Measurements from ENCODE around the gene EPRS1. TPM values are rescaled to one million over a fixed set of nuclear protein-coding genes. Genes with fewer than 3 reads are reported as not detected.

The EPRS1 gene
- total RNA-seq, result 184 and 196 TPM in 2 replicates

DNA sequence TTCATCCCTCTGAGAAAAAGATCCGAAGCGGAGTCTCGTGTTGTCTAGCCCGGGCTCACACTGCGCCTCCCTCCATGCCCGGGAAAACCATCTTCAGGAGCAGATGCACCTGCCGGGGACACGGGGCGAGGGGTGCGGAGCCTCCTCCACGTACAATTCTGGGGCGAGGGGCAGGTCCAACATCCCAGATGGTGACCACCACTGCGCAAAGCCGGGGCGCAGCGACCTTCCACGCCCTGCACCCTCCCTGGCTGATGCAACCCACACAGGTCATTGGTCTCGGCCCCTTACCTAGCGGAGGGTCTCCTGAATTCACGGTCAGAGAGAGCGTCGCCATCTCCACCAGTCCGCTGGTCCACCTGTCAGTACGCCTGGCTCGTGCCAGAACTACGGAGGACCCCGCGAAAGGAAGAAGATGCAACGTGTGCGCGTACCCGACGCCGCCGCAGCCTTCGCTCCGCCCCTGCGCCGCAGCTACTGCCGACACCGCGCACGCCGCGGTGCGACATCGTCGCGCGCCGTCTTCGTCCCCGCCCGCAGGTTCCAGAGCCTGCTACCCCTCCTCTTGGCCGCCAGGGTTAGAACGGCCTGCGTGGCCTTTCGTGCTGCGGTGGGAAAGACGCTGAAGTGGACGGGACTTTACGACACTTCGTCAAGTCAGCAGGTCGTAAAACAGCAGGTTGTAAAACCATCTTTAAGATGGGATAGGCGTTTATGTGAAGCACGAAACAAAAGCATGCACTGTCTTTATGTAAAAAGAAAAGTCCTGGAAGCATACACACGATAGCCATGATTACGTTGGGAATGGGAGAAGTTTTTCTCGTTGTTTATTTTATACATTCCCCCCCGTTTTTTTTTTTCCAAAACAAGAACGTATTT is at the start of gene EPRS1:
TSS of gene EPRS1 (minus strand) at position 454 of the 879 bp plus-strand sequence. CDS start at position 337, 117 bp downstream.

DNA sequence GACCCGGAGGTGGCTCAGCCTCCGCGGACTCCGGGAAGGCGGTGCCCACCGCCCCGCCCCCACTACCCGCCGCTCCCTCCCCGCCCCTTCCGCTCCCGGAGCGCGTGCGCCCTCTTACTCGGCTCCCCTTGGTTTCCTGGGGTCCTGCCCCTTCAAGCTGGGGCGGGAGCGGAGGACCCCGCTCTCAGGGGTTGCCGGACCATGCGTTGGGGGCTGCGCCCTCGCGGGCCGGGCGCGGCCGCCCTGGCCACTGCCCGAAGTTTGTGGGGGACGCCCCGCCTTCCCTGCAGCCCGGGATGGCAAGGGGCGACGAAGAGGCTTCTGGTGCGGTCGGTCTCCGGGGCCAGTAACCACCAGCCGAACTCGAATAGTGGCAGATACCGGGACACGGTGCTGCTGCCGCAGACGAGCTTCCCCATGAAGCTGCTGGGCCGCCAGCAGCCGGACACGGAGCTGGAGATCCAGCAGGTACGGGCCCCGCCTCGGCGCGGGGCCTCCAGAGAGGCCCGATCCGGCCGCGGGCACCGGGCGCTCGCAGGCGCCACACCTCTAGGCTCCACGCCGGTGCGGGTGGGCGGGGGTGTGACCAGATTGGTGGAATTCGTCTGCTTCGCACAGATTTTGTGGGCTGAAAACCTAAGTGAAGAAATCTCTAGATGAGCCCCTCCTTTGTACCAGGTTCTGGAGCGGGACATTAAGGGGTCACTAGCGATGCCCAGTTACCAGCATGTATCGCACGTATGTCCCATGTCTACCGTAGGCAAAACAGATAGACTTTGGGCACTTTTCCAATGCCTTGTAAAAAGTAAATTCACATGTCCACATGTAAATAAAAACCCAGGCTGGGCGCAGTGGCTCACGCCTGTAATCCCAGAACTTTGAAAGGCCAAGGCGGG is 48.0 kb upstream of the EPRS1 start, which contains the start of gene IARS2:
TSS of gene IARS2 (plus strand) at position 117 of the 896 bp plus-strand sequence. CDS start at position 202, 85 bp downstream.

DNA sequence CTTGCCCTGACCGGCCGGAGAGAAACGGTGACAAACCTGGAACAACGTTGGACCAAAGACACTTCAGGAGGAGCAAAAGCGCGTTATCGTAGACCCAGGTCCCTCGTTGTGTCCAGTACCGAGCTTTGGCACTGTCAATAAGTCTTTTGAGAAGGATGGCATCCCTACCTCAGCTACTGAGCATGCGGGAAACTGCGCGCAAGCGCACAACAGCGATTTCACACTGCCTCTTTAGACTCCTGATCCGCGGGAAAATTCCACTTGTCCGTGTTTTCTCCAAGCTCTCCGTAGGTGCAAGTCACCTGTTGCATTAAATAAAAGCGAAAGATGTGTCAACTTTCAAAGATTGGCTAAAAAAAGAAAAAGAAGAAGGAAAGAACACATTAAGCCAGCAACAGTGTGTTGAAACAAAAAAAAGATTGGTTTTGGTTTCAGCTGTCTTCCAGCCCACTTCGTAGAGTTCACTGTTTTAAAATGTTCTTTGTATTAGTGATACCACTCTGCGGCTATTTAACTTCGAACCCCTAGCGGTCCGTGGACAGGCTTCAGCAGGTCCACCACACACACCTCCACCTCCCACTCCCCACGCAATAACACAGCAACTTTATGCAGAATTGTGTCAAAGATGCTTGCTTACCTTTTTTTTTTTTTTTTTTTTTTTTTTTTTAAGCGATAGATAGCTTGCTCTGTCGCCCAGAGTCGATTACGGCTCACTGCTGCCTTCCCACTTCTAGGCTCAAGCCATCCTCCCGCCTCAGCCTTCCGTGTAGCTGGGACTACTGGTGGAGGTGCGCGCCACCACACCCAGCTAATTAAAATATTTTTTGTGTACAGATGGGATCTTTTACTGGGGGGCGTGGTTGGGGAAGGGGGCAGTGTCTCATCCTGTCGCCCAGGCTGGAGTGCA is 43.6 kb upstream of the EPRS1 start, which contains the start of gene BPNT1:
TSS of gene BPNT1 (minus strand) at position 139 of the 907 bp plus-strand sequence. CDS start 9,942 bp downstream, outside the sequence.

Other genes starting within 250 kb of the EPRS1 start
- not detected in 2 replicates for gene SLC30A10, start 117.9 kb downstream of the EPRS1 start, total RNA-seq
- 22.2 and 23.1 TPM in 2 replicates for gene BPNT1, start 43.3 kb upstream of the EPRS1 start, total RNA-seq
- 91.1 and 91.6 TPM in 2 replicates for gene IARS2, start 47.6 kb upstream of the EPRS1 start, total RNA-seq
- gene RAB3GAP2, start 225.9 kb upstream of the EPRS1 start, total RNA-seq, result 43.8 and 47.6 TPM in 2 replicates